Testis (tissue), 3 donors: ENCODE results near the gene HAT1. TPM values are rescaled to one million over a fixed set of nuclear protein-coding genes. Genes with fewer than 3 reads are reported as not detected.

Experiments
- DNase-seq: peaks from one replicate; pipeline ENCODE4 v3.0.0-alpha.2; 2019
- H3K27ac ChIP-seq, 2 donors: fragments of 200-600 bp; sonication (generic); one replicate each; pipeline ENCODE4 v1.5.1; 2019
- H3K27me3 ChIP-seq: fragments of 200-600 bp; sonication (generic); one replicate; pipeline ENCODE4 v1.5.1; 2019
- H3K36me3 ChIP-seq: fragments of 200-600 bp; sonication (generic); one replicate; pipeline ENCODE4 v1.5.1; 2017; ENCODE audit warnings: low read depth; ENCODE audit errors: missing control alignments
- H3K4me1 ChIP-seq: fragments of 200-600 bp; sonication (generic); one replicate; pipeline ENCODE4 v1.5.1; 2019
- H3K4me3 ChIP-seq, 2 donors: fragments of 200-600 bp; sonication (generic); one replicate each; pipeline ENCODE4 v1.5.1; 2017 to 2019
- H3K9me3 ChIP-seq: fragments of 200-600 bp; sonication (generic); one replicate; pipeline ENCODE4 v1.5.1; 2017
- POLR2A ChIP-seq: fragments of 450-650 bp; IDR thresholded peaks from one replicate; pipeline ENCODE4 v1.6.1; 2017; ENCODE audit warnings: antibody characterized with exemption, mild to moderate bottlenecking, moderate library complexity
- WGBS, 2 donors: methylation state at CpG; one replicate each; pipeline ENCODE4 v1.1.5; 2018; 5-methylcytosine and 5-hydroxymethylcytosine counted together
- intact Hi-C: fragments of 100-400 bp; cut with DNase I; formaldehyde crosslinking; loops from one replicate; pipeline ENCODE4 v1.15.1; 2023; ENCODE audit warnings: low total_unique reads
- polyA plus RNA-seq: library from polyadenylated mRNA; stranded (reverse); fragments of 350-450 nt; fragmentation: Illumina TruSeq; extraction: RNeasy Lipid Tissue Mini Kit (QIAGEN cat#74804); gene quantifications from one replicate; pipeline ENCODE4 v1.2.3, GENCODE V29; 2014; ENCODE audit warnings: low read depth, low replicate concordance; ENCODE audit not compliant: insufficient read depth
- total RNA-seq, 2 donors: library from RNA; depleted of rRNA; stranded (reverse); fragments of >200 nt; gene quantifications; one replicate each; pipeline ENCODE4 v1.2.3, GENCODE V29; 2016
- TF ChIP-seq, protein P1 (sequence below), 3 experiments: fragments of 450-650 bp in 2 of 3; fragments of 200-600 bp in 1 of 3; sonication (generic) in 1 of 3; IDR thresholded peaks; one replicate each; pipeline ENCODE4 v1.5.1; 2016 to 2019; ENCODE audit warnings: antibody characterized with exemption in 3 of 3, mild to moderate bottlenecking in 2 of 3, moderate library complexity in 1 of 3

The HAT1 gene
- total and polyA plus RNA-seq, 3 donors from 2014 or later: 34.5 to 46.3 (median 38.2) TPM

DNA sequence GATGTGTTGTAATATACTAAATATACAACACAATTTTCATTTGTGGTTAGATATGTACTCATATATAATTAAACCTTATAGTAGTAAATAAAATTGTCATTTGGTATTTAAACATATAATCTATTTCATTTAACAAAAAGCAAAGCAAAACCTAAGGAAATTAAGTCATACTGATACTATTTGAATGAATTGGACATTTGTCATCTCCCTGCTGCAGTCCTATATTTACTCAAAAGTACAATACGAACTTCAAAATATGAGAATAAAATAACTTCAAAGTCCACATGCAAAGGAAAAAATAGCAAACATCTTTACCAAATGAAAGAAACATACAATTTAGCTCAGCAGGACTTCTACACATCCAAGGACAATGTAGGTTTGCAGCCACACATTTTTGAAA, 11.8 kb upstream of the HAT1 start:
- Histone ChIP-seq H3K27me3 (no peaks in the 10 kb centered on the region), H3K4me1 (no peaks in the 10 kb centered on the region), H3K9me3 (no peaks in the 10 kb centered on the region), H3K4me3 (no peak overlapping the region), H3K36me3 (no peaks in the 10 kb centered on the region), H3K27ac (no peak overlapping the region)
- TF ChIP-seq, protein P1, sequence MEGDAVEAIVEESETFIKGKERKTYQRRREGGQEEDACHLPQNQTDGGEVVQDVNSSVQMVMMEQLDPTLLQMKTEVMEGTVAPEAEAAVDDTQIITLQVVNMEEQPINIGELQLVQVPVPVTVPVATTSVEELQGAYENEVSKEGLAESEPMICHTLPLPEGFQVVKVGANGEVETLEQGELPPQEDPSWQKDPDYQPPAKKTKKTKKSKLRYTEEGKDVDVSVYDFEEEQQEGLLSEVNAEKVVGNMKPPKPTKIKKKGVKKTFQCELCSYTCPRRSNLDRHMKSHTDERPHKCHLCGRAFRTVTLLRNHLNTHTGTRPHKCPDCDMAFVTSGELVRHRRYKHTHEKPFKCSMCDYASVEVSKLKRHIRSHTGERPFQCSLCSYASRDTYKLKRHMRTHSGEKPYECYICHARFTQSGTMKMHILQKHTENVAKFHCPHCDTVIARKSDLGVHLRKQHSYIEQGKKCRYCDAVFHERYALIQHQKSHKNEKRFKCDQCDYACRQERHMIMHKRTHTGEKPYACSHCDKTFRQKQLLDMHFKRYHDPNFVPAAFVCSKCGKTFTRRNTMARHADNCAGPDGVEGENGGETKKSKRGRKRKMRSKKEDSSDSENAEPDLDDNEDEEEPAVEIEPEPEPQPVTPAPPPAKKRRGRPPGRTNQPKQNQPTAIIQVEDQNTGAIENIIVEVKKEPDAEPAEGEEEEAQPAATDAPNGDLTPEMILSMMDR (IDR thresholded peaks at IDR 0.05): no peak
- no peak for TF ChIP-seq POLR2A
- no peak for DNase-seq
- intact Hi-C loops: no loop called here
- 74 to 78% methylated on average over 1 of the region's 1 CpG for WGBS, 2 donors

DNA sequence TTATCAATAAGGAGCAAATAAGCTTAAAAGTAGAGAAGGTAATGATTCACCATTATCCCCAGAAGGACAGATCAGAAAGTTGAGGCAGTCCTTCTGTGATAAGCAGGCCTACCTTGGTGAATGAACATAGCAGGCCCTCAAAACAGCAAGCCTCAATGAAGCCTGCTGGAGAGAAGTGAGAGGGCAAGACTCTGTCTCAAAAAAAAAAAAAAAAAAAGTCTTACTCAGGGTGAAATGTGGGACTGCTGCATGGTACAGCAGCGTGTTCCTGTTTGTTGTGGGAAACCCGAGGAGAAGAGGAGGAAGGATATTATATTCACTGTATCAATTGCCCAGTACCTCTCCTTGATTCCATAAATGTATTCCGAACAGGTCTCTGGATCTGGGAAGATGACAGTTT, 8.7 kb upstream of the HAT1 start:
- H3K36me3 ChIP-seq: no peaks in the 10 kb centered on the region
- no peaks in the 10 kb centered on the region for H3K9me3 ChIP-seq
- TF ChIP-seq, protein P1 (IDR thresholded peaks at IDR 0.05): no peak
- no peak for TF ChIP-seq POLR2A
- 75 to 85% methylated on average over 3 of the region's 3 CpGs for WGBS, 2 donors
- H3K27me3 ChIP-seq: no peaks in the 10 kb centered on the region
- intact Hi-C loops: no loop called here
- DNase-seq: no peak
- H3K4me3 ChIP-seq: no peak overlapping the region
- H3K27ac ChIP-seq: no peak overlapping the region
- no peaks in the 10 kb centered on the region for H3K4me1 ChIP-seq

DNA sequence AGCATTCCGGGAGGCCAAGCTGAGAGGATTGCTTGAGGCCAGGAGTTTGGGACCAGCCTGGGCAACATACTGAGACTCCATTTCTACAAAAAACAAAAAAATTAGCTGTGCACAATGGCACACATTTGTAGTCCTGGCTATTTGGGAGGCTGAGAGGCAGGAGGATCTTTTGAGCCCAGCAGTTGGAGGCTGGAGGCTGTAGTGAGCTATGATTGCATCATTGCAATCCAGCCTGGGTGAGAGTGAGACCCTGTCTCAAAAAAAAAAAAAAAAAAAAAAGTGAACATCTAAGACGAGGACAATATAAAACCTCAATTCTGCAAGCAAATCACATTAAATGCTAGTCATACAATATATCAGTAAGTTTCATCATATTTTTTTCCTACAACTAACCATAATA, 2.8 kb upstream of the HAT1 start:
- intact Hi-C loops: no loop called here
- H3K36me3 ChIP-seq: no peaks in the 10 kb centered on the region
- H3K4me1 ChIP-seq: peaks cover 10% of the 10 kb centered on the region
- 77 to 81% methylated on average over 2 of the region's 2 CpGs for WGBS, 2 donors
- no peak overlapping the region for H3K4me3 ChIP-seq
- no peaks in the 10 kb centered on the region for H3K9me3 ChIP-seq
- H3K27me3 ChIP-seq: no peaks in the 10 kb centered on the region
- no peak overlapping the region for H3K27ac ChIP-seq
- DNase-seq: no peak
- no peak for TF ChIP-seq POLR2A
- TF ChIP-seq, protein P1 (IDR thresholded peaks at IDR 0.05): no peak

DNA sequence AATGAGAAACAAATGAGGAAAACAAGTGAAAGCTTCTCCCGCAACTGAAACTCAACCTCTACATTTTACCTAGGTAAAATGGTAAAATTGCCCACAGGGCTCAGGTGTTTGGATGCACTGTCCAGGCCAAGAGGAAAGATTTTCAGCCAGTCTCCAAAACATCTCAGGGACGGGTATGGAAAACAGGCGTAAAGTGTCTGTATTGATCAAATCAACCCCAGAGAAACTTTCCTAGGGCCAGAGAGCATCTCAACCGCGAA, 361 bp upstream of the HAT1 start:
- Histone ChIP-seq H3K36me3 (no peaks in the 10 kb centered on the region), H3K4me1 (peaks cover 10% of the 10 kb centered on the region), H3K27me3 (no peaks in the 10 kb centered on the region), H3K9me3 (no peaks in the 10 kb centered on the region), H3K27ac (peak overlapping the region; percentile 94 to 95), H3K4me3 (peak overlapping the region; percentile 76 to 84)
- no peak for TF ChIP-seq POLR2A
- TF ChIP-seq, protein P1 (IDR thresholded peaks at IDR 0.05): no peak
- WGBS, 2 donors: 9 to 12% methylated on average over 5 of the region's 5 CpGs
- intact Hi-C loops: no loop called here
- DNase-seq: no peak

DNA sequence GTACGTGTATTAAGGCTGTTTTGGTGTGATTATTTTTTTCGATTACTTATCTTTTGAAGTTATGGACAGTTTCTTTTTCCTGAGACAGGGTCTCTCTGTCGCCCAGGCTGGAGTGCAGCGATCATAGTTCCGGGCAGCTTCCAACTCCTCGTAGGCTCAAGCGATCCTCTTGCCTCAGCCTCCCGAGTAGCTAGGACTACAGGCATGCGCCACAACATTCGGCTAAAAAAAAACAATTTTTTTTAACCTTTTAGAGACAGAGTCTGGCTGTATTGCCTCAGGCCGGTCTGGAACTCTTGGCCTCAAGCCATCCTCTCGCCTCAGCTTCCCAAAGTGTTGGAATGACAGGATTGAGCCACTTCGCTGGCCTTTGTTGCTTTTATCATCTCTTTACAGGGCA, 945 bp downstream of the HAT1 start:
- no peaks in the 10 kb centered on the region for H3K27me3 ChIP-seq
- DNase-seq: peak; percentile 33
- TF ChIP-seq, protein P1 (IDR thresholded peaks at IDR 0.05): no peak
- TF ChIP-seq POLR2A: no peak
- H3K27ac ChIP-seq: peak overlapping the region; percentile 94 to 95
- intact Hi-C loops: no loop called here
- 15 to 18% methylated on average over 13 of the region's 13 CpGs for WGBS, 2 donors
- H3K9me3 ChIP-seq: no peaks in the 10 kb centered on the region
- H3K36me3 ChIP-seq: no peaks in the 10 kb centered on the region
- H3K4me3 ChIP-seq: peak overlapping the region; percentile 76 to 84
- H3K4me1 ChIP-seq: peaks cover 10% of the 10 kb centered on the region
